H1 (cell line): Measurements from ENCODE around the gene USP24. TPM values are rescaled to one million over a fixed set of nuclear protein-coding genes. Genes with fewer than 3 reads are reported as not detected.

Experiments used
- CTCF ChIA-PET: fragments of 300-600 bp; sonication (Branson Sonifier 250); formaldehyde crosslinking; loops from one replicate; lab custom pipeline; 2021; ENCODE audit not compliant: partially characterized antibody; lab: Charles Lee
- POLR2A ChIA-PET: fragments of 300-600 bp; sonication (Branson Sonifier 250); formaldehyde crosslinking; loops from one replicate; lab custom pipeline; 2021; ENCODE audit warnings: inconsistent platforms; ENCODE audit not compliant: partially characterized antibody; lab: Charles Lee
- DNase-seq, 2 experiments: peaks; one replicate each; pipeline versions ENCODE4 v3.0.0 to v3.0.0-alpha.2; 2010 to 2022; ENCODE audit warnings: low spot score in 2 of 2, low read depth in 1 of 2, mixed read lengths in 1 of 2
- FAIRE-seq: peaks from 2 replicates; lab custom pipeline; 2011; peaks lifted over from hg19 to GRCh38; lab: Jason Lieb, UNC
- H2AFZ ChIP-seq: 2 replicates; pipeline ENCODE4 v1.8.1; 2012; ENCODE audit warnings: low read length, inconsistent platforms
- H2AK5ac ChIP-seq: 2 replicates; pipeline ENCODE4 v1.6.1; 2013; ENCODE audit warnings: low read depth, low read length
- H2BK120ac ChIP-seq: replicated peaks from 2 replicates; pipeline ENCODE3; 2013; ENCODE audit warnings: low read depth, low read length, inconsistent platforms
- H2BK12ac ChIP-seq: 2 replicates; pipeline ENCODE4 v1.6.1; 2013; ENCODE audit warnings: low read depth, low read length
- H2BK15ac ChIP-seq: 2 replicates; pipeline ENCODE4 v1.6.1; 2013; ENCODE audit warnings: low read length
- H2BK20ac ChIP-seq: 2 replicates; pipeline ENCODE4 v1.6.1; 2013; ENCODE audit warnings: low read length
- H2BK5ac ChIP-seq: 2 replicates; pipeline ENCODE4 v1.6.1; 2013; ENCODE audit warnings: low read depth, low read length
- H3K14ac ChIP-seq: 2 replicates; pipeline ENCODE4 v1.6.1; 2013; ENCODE audit warnings: inconsistent platforms; ENCODE audit not compliant: insufficient read length
- H3K18ac ChIP-seq: 2 replicates; pipeline ENCODE4 v1.6.1; 2013; ENCODE audit warnings: low read length; ENCODE audit errors: extremely low read depth
- H3K23ac ChIP-seq: 2 replicates; pipeline ENCODE4 v1.6.1; 2013; ENCODE audit warnings: inconsistent platforms; ENCODE audit not compliant: insufficient read length
- H3K23me2 ChIP-seq: 2 replicates; pipeline ENCODE4 v1.6.1; 2013; ENCODE audit warnings: low read depth, low read length
- H3K27ac ChIP-seq: 2 replicates; pipeline ENCODE4 v1.6.1; 2011; ENCODE audit warnings: low read depth, low read length, inconsistent platforms
- H3K27me3 ChIP-seq, 4 experiments: replicated peaks in 1 of 4; 1 replicate in 1 of 4; 2 replicates in 3 of 4; pipeline versions ENCODE4 v1.6.1 to v1.8.1; 2011 to 2013; ENCODE audit warnings: low read length in 3 of 4, mild to moderate bottlenecking in 3 of 4, inconsistent platforms in 2 of 4, mixed read lengths in 2 of 4, moderate library complexity in 1 of 4; ENCODE audit not compliant: control insufficient read depth in 3 of 4, insufficient read depth in 3 of 4; ENCODE audit errors: extremely low read depth in 1 of 4
- H3K36me3 ChIP-seq, 4 experiments: 2 replicates each; pipeline versions ENCODE4 v1.6.1 to v1.8.1; 2011 to 2013; ENCODE audit warnings: mild to moderate bottlenecking in 4 of 4, low read length in 3 of 4, moderate library complexity in 2 of 4, control low read depth in 1 of 4, inconsistent platforms in 1 of 4; ENCODE audit not compliant: insufficient read depth in 4 of 4, control insufficient read depth in 2 of 4
- H3K4ac ChIP-seq: replicated peaks from 2 replicates; pipeline ENCODE3; 2013; ENCODE audit warnings: low read length, low read depth, mixed read lengths, inconsistent platforms; ENCODE audit not compliant: insufficient read length
- H3K4me1 ChIP-seq, 4 experiments: replicated peaks in 1 of 4; 1 replicate in 1 of 4; 2 replicates in 3 of 4; pipeline versions ENCODE4 v1.6.1 to v1.8.1; 2011 to 2013; ENCODE audit warnings: low read length in 3 of 4, inconsistent platforms in 2 of 4, mixed read lengths in 1 of 4; ENCODE audit not compliant: insufficient read depth in 4 of 4, control insufficient read depth in 3 of 4
- H3K4me2 ChIP-seq, 2 experiments: 2 replicates each; pipeline versions ENCODE4 v1.6.1 to v1.8.1; 2011 to 2013; ENCODE audit warnings: low read depth in 2 of 2, low read length in 2 of 2, control low read depth in 1 of 2, inconsistent platforms in 1 of 2, mild to moderate bottlenecking in 1 of 2; ENCODE audit not compliant: insufficient read depth in 1 of 2
- H3K4me3 ChIP-seq, 4 experiments: fragments of 200-600, 300-600 bp in 1 of 4; sonication (generic), shearing (Covaris generic), sonication (Bioruptor Twin) in 1 of 4; 2 replicates each; pipeline versions ENCODE4 v1.5.1 to v1.8.1; 2011 to 2016; ENCODE audit warnings: low read length in 4 of 4, low read depth in 3 of 4, control low read depth in 2 of 4, inconsistent platforms in 2 of 4, mild to moderate bottlenecking in 2 of 4, mixed read lengths in 1 of 4, moderate library complexity in 1 of 4; ENCODE audit not compliant: insufficient read depth in 2 of 4; ENCODE audit errors: extremely low read depth in 1 of 4
- H3K56ac ChIP-seq: replicated peaks from 2 replicates; pipeline ENCODE3; 2013; ENCODE audit warnings: low read depth, mild to moderate bottlenecking, mixed read lengths, low read length, inconsistent platforms; ENCODE audit not compliant: insufficient read length
- H3K79me1 ChIP-seq: 2 replicates; pipeline ENCODE4 v1.6.1; 2013; ENCODE audit warnings: low read depth, low read length, control low read depth
- H3K79me2 ChIP-seq, 2 experiments: 2 replicates each; pipeline versions ENCODE4 v1.6.1 to v1.8.1; 2012 to 2013; ENCODE audit warnings: low read length in 2 of 2, mild to moderate bottlenecking in 2 of 2, inconsistent platforms in 1 of 2; ENCODE audit not compliant: insufficient read depth in 2 of 2, control insufficient read depth in 1 of 2
- H3K9ac ChIP-seq, 4 experiments: replicated peaks in 1 of 4; 1 replicate in 1 of 4; 2 replicates in 3 of 4; pipeline versions ENCODE4 v1.6.1 to v1.8.1; 2011 to 2013; ENCODE audit warnings: low read depth in 3 of 4, low read length in 3 of 4, control low read depth in 2 of 4, mild to moderate bottlenecking in 2 of 4, moderate library complexity in 2 of 4, inconsistent platforms in 1 of 4; ENCODE audit errors: extremely low read depth in 1 of 4
- H3K9me3 ChIP-seq, 2 experiments: 2 replicates each; pipeline versions ENCODE4 v1.6.1 to v1.8.1; 2012 to 2013; ENCODE audit warnings: mild to moderate bottlenecking in 2 of 2, moderate library complexity in 2 of 2, control low read depth in 1 of 2, inconsistent platforms in 1 of 2, low read depth in 1 of 2, low read length in 1 of 2, mixed read lengths in 1 of 2; ENCODE audit not compliant: insufficient read depth in 2 of 2
- H4K20me1 ChIP-seq, 2 experiments: replicated peaks in 1 of 2; 2 replicates each; pipeline versions ENCODE3 to v1.8.1; 2011 to 2013; ENCODE audit warnings: inconsistent platforms in 2 of 2, low read length in 2 of 2, mild to moderate bottlenecking in 1 of 2; ENCODE audit not compliant: insufficient read depth in 2 of 2, control insufficient read depth in 1 of 2
- H4K5ac ChIP-seq: 2 replicates; pipeline ENCODE4 v1.6.1; 2013; ENCODE audit warnings: low read length, low read depth, mixed read lengths, inconsistent platforms; ENCODE audit not compliant: insufficient read length
- H4K8ac ChIP-seq: 2 replicates; pipeline ENCODE4 v1.8.0; 2013; ENCODE audit warnings: mild to moderate bottlenecking, moderate library complexity, low read length, inconsistent platforms; ENCODE audit not compliant: insufficient read depth; ENCODE audit errors: extremely low read depth
- H4K91ac ChIP-seq: replicated peaks from 2 replicates; pipeline ENCODE3; 2013; ENCODE audit warnings: low read length, mixed read lengths, inconsistent platforms; ENCODE audit not compliant: insufficient read length
- ASH2L ChIP-seq: fragments of 200-600, 300-600 bp; sonication (generic); IDR thresholded peaks from one replicate; pipeline ENCODE4 v1.7.1; 2017; ENCODE audit warnings: low read length
- CEBPB ChIP-seq: IDR thresholded peaks from 2 replicates; pipeline ENCODE4 v1.6.1; 2012; ENCODE audit warnings: low read depth, low read length
- CREB1 ChIP-seq: IDR thresholded peaks from 2 replicates; pipeline ENCODE4 v1.6.1; 2012; ENCODE audit warnings: inconsistent platforms
- KDM1A ChIP-seq: fragments of 200-600, 300-600 bp; sonication (generic); IDR thresholded peaks from 2 replicates; pipeline ENCODE4 v1.7.1; 2016; ENCODE audit warnings: mild to moderate bottlenecking, low read length, borderline replicate concordance
- KDM4A ChIP-seq: IDR thresholded peaks from one replicate; pipeline ENCODE4 v1.7.1; 2012; ENCODE audit warnings: low read depth, mild to moderate bottlenecking, moderate library complexity, low read length, inconsistent platforms; ENCODE audit not compliant: severe bottlenecking
- NANOG ChIP-seq: IDR thresholded peaks from 2 replicates; pipeline ENCODE4 v1.6.1; 2011; ENCODE audit warnings: low read length, low read depth, mild to moderate bottlenecking, inconsistent platforms; ENCODE audit not compliant: insufficient read depth, poor library complexity, severe bottlenecking
- PHF8 ChIP-seq: fragments of 200-600 bp; sonication (generic); conservative IDR thresholded peaks from 2 replicates; pipeline ENCODE4 v1.7.1; 2012; ENCODE audit warnings: low read depth, mild to moderate bottlenecking, inconsistent platforms, low read length, moderate library complexity
- RNF2 ChIP-seq: fragments of 200-900, 300-1000 bp; sonication (generic); IDR thresholded peaks from 2 replicates; pipeline ENCODE4 v1.7.1; 2016; ENCODE audit warnings: borderline replicate concordance, low read depth, mild to moderate bottlenecking, antibody characterized with exemption, low read length; ENCODE audit not compliant: poor library complexity, severe bottlenecking; ENCODE audit errors: missing control alignments
- SP4 ChIP-seq: IDR thresholded peaks from 2 replicates; pipeline ENCODE4 v1.6.1; 2012; ENCODE audit warnings: low read length, inconsistent platforms
- TAF7 ChIP-seq: optimal IDR thresholded peaks from 2 replicates; pipeline ENCODE3; 2011; ENCODE audit warnings: low read depth, mild to moderate bottlenecking, inconsistent platforms, low read length, moderate library complexity, borderline replicate concordance
- WGBS, 2 experiments: shearing (Covaris generic) in 1 of 2; methylation state at CpG; one replicate each; pipeline versions ENCODE4 v1.1.6 to v1.1.7; 2013 to 2015; ENCODE audit warnings: low lambda C conversion rate in 2 of 2, mixed read lengths in 2 of 2, inconsistent platforms in 1 of 2, low coverage in 1 of 2, missing lambda C conversion rate in 1 of 2; ENCODE audit not compliant: insufficient replicate concordance in 2 of 2, insufficient coverage in 1 of 2, insufficient read length in 1 of 2; ENCODE audit errors: extremely low coverage in 1 of 2, missing lambda C conversion rate in 1 of 2; 5-methylcytosine and 5-hydroxymethylcytosine counted together
- polyA plus RNA-seq, 7 experiments: library from polyadenylated mRNA; depleted of rRNA in 3 of 7; stranded (reverse) in 5 of 7; unstranded in 2 of 7; fragments of >200 nt in 5 of 7; fragments of 200-250 nt in 2 of 7; gene quantifications; 1 replicate in 5 of 7; 2 replicates in 1 of 7; 4 replicates in 1 of 7; pipeline versions ENCODE4 v1.2.1 to v1.2.3, GENCODE V29; 2011 to 2013; ENCODE audit warnings: missing spikeins in 2 of 7, mixed read lengths in 2 of 7
- total RNA-seq: library from RNA; stranded (reverse); fragmentation: NEBNext Ultra II Directional; extraction: Animal tissue kit (Norgen Biotek cat#: 25700); gene quantifications from 2 replicates; pipeline ENCODE4 v1.2.1, GENCODE V29; 2021
- TF ChIP-seq, protein P1 (sequence below): IDR thresholded peaks from 2 replicates; pipeline ENCODE4 v1.6.1; 2012; ENCODE audit warnings: inconsistent platforms
- TF ChIP-seq, protein P2 (sequence below): IDR thresholded peaks from 2 replicates; pipeline ENCODE4 v1.6.1; 2012; ENCODE audit warnings: inconsistent platforms

Gene USP24
- total and polyA plus RNA-seq, 2 of the 8 experiments (the other 6 are each of a cell fraction or from before 2014, with no cell fraction given), result 11.1 to 34.6 TPM

DNA sequence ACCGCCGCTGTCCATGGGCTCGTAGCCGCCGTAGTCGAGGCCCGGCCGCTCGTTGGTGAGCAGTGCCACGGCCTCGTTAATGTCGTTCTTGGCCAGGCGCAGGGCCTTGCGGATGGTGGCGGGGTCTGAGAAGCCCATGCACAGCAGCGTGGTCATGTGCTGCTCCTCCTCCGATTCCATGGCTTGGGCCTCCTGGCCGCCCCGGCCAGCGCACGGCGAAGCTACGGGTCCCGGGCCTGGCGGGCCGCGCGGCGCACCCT, 300 bp downstream of the USP24 start:
- H3K9ac ChIP-seq, result peak overlapping the region; percentile 81 to 99 (median 96)
- peak overlapping the region; percentile 79 for H3K4ac ChIP-seq
- H2BK20ac ChIP-seq, result 0 out of 2 replicates have a peak overlapping the region, but pooled peaks have one; percentile 38
- H3K79me1 ChIP-seq, result no peaks in the 10 kb centered on the region
- no peak overlapping the region for H2BK15ac ChIP-seq
- H2BK5ac ChIP-seq, result peak overlapping the region; percentile 96
- no peak overlapping the region for H2AFZ ChIP-seq
- 0 out of 2 replicates have a peak overlapping the region, but pooled peaks have one; percentile 82 for H2BK12ac ChIP-seq
- peaks cover 0 to 3% (median 1%) of the 10 kb centered on the region in 4 experiments; a peak in 2 of 7 replicates for H3K27me3 ChIP-seq
- H3K56ac ChIP-seq, result peak overlapping the region; percentile 87
- DNase-seq (peak in 1 of 2 experiments; percentile 75), FAIRE-seq (no peak)
- H3K23me2 ChIP-seq, result peaks cover 16% of the 10 kb centered on the region
- H3K4me1 ChIP-seq, result peaks cover 0 to 18% (median 10%) of the 10 kb centered on the region in 4 experiments; a peak in 6 of 7 replicates
- peak overlapping the region; percentile 81 to 90 for H3K4me2 ChIP-seq
- CTCF ChIA-PET, result interaction anchor here (3.3 kb wide), 1 partner anchor 72 kb away, joined by 13 read pairs; no protein-coding TSS in a partner anchor
- no peaks in the 10 kb centered on the region for H3K9me3 ChIP-seq
- H3K79me2 ChIP-seq, result peaks cover 4 to 41% of the 10 kb centered on the region in 2 experiments; a peak in 2 of 4 replicates
- H4K5ac ChIP-seq, result peak overlapping the region; percentile 97
- WGBS, 2 experiments, result 3% methylated on average over 22 of the region's 29 CpGs; no CpG with 5 or more reads in 1 of the 2 experiments
- H2AK5ac ChIP-seq, result no peak overlapping the region
- H4K91ac ChIP-seq, result peak overlapping the region; percentile 99
- no peak for TF ChIP-seq KDM1A
- TF ChIP-seq, protein P1, sequence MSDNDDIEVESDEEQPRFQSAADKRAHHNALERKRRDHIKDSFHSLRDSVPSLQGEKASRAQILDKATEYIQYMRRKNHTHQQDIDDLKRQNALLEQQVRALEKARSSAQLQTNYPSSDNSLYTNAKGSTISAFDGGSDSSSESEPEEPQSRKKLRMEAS, result 0 out of 2 replicates have a peak, but pooled peaks have one; percentile 24
- peak; percentile 46 for TF ChIP-seq KDM4A
- peak; percentile 41 for TF ChIP-seq TAF7
- TF ChIP-seq, protein P2, sequence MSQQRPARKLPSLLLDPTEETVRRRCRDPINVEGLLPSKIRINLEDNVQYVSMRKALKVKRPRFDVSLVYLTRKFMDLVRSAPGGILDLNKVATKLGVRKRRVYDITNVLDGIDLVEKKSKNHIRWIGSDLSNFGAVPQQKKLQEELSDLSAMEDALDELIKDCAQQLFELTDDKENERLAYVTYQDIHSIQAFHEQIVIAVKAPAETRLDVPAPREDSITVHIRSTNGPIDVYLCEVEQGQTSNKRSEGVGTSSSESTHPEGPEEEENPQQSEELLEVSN, result peak; percentile 48
- peak; percentile 28 for TF ChIP-seq ASH2L
- no peak for TF ChIP-seq SP4
- TF ChIP-seq RNF2, result peak; percentile 46
- no peak for TF ChIP-seq CREB1
- TF ChIP-seq PHF8, result no peak; the same call in 1 of the 2 replicates
- no peak for TF ChIP-seq NANOG
- no peak for TF ChIP-seq CEBPB
- peak overlapping the region; percentile 75 for H2BK120ac ChIP-seq
- H4K8ac ChIP-seq, result peak overlapping the region; percentile 100
- H3K14ac ChIP-seq, result no peak overlapping the region
- no peak overlapping the region for H3K23ac ChIP-seq
- POLR2A ChIA-PET, result interaction anchor here (0.8 to 4.6 kb wide), 8 partner anchors 9 to 94 kb away, joined by 3 to 24 read pairs (median 5); no protein-coding TSS in a partner anchor
- H3K18ac ChIP-seq, result peak overlapping the region; percentile 100
- H4K20me1 ChIP-seq, result peaks cover 7 to 9% of the 10 kb centered on the region in 2 experiments
- H3K4me3 ChIP-seq, result peak overlapping the region; percentile 60 to 92 (median 78)
- no peaks in the 10 kb centered on the region; a peak in 1 of 8 replicates for H3K36me3 ChIP-seq
- H3K27ac ChIP-seq, result peak overlapping the region; percentile 98
